ENCODE measurements around the gene TBX1. TPM values are rescaled to one million over a fixed set of nuclear protein-coding genes. Genes with fewer than 3 reads are reported as not detected.

The TBX1 gene
- total RNA-seq, 1 donor from 2014 or later, result not detected

- H3K4me1 Mint-ChIP-seq, result no peaks in the 10 kb centered on the region
- POLR2A ChIA-PET, result no interaction called here
- CTCF ChIA-PET, result no interaction called here
Observed at GRCh38 chr22:19796160-19796559, 35.6 kb downstream of the TBX1 start.

GRCh38 chr22:19797086-19798002, 36.8 kb downstream of the TBX1 start:
- intact Hi-C loops (cut with micrococcal nuclease), result no loop called here
- TF ChIP-seq CTCF (IDR thresholded peaks at IDR 0.05), result no peak
- DNase-seq, result no peak
- ChIA-PET POLR2A (no interaction called here), CTCF (no interaction called here)
- no peak for ATAC-seq (ENCODE audit: low read depth)
- H3K4me3 Mint-ChIP-seq, result no peak overlapping the region
- H3K27ac Mint-ChIP-seq, result no peak overlapping the region
- peaks cover 10% of the 10 kb centered on the region for H3K9me3 Mint-ChIP-seq
- no peaks in the 10 kb centered on the region for H3K4me1 Mint-ChIP-seq
- H3K36me3 Mint-ChIP-seq (ENCODE audit: low read depth), result peaks cover 26% of the 10 kb centered on the region
- no peaks in the 10 kb centered on the region for H3K27me3 Mint-ChIP-seq

More at GRCh38 chr22:19796160-19796559, 35.6 kb downstream of the TBX1 start:
- Mint-ChIP-seq H3K4me3 (no peak overlapping the region), H3K27ac (no peak overlapping the region), H3K9me3 (peaks cover 14% of the 10 kb centered on the region), H3K36me3 (ENCODE audit: low read depth) (peaks cover 30% of the 10 kb centered on the region), H3K27me3 (no peaks in the 10 kb centered on the region)
- no peak for TF ChIP-seq CTCF (IDR thresholded peaks at IDR 0.05)
- ATAC-seq (ENCODE audit: low read depth), result no peak
- no peak for DNase-seq
- intact Hi-C loops (cut with micrococcal nuclease), result no loop called here

- Mint-ChIP-seq H3K27me3 (no peaks in the 10 kb centered on the region), H3K36me3 (ENCODE audit: low read depth) (peaks cover 28% of the 10 kb centered on the region), H3K9me3 (peaks cover 6% of the 10 kb centered on the region), H3K4me3 (no peak overlapping the region), H3K4me1 (no peaks in the 10 kb centered on the region), H3K27ac (no peak overlapping the region)
- CTCF ChIA-PET, result no interaction called here
- TF ChIP-seq CTCF (IDR thresholded peaks at IDR 0.05), result no peak
- intact Hi-C loops (cut with micrococcal nuclease), result no loop called here
- ATAC-seq (ENCODE audit: low read depth) (no peak), DNase-seq (no peak)
- POLR2A ChIA-PET, result no interaction called here
Observed at GRCh38 chr22:19798003-19798665, 37.6 kb downstream of the TBX1 start.

GRCh38 chr22:19798891-19799293, 38.3 kb downstream of the TBX1 start:
- ATAC-seq (ENCODE audit: low read depth), result no peak
- no peak for TF ChIP-seq CTCF (IDR thresholded peaks at IDR 0.05)
- Mint-ChIP-seq H3K9me3 (no peaks in the 10 kb centered on the region), H3K27ac (no peak overlapping the region), H3K4me1 (no peaks in the 10 kb centered on the region), H3K36me3 (ENCODE audit: low read depth) (peaks cover 23% of the 10 kb centered on the region), H3K4me3 (no peak overlapping the region), H3K27me3 (no peaks in the 10 kb centered on the region)
- intact Hi-C loops (cut with micrococcal nuclease), result no loop called here
- no peak for DNase-seq
- ChIA-PET POLR2A (no interaction called here), CTCF (no interaction called here)
